ENCODE measurements around the gene CHURC1.

DNA sequence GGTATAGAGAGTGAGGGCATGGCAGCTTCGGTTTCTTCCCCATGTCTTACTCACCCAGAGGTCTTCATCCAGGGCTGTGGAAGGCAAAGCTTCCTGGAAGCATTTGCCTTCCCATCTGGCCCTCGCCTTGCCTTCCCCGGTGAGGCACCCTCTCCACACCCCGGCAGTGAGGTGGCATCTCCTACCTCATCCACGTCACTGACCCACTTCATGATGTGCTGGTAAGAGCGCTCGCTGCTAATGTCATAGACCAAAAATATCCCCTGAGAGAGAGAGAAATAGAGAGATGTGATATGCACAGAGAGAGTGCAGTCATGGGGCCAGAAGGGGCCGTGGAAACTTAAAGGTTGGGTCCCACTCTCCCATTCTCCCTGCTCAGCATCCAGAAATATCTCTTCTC lies 36.6 kb downstream of the CHURC1 start:
- TF ChIP-seq EZH2 (IDR thresholded peaks at IDR 0.05; ENCODE audit: borderline replicate concordance), result no peak
- TF ChIP-seq, protein P1, sequence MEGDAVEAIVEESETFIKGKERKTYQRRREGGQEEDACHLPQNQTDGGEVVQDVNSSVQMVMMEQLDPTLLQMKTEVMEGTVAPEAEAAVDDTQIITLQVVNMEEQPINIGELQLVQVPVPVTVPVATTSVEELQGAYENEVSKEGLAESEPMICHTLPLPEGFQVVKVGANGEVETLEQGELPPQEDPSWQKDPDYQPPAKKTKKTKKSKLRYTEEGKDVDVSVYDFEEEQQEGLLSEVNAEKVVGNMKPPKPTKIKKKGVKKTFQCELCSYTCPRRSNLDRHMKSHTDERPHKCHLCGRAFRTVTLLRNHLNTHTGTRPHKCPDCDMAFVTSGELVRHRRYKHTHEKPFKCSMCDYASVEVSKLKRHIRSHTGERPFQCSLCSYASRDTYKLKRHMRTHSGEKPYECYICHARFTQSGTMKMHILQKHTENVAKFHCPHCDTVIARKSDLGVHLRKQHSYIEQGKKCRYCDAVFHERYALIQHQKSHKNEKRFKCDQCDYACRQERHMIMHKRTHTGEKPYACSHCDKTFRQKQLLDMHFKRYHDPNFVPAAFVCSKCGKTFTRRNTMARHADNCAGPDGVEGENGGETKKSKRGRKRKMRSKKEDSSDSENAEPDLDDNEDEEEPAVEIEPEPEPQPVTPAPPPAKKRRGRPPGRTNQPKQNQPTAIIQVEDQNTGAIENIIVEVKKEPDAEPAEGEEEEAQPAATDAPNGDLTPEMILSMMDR (IDR thresholded peaks at IDR 0.05; ENCODE audit: poor library complexity), result no peak
